Thyroid gland (tissue), 4 donors: ENCODE measurements around the gene TEKT2. TPM values are rescaled to one million over a fixed set of nuclear protein-coding genes. Genes with fewer than 3 reads are reported as not detected.

Experiments used
- DNase-seq, 2 donors: peaks; one replicate each; pipeline ENCODE4 v3.0.0-alpha.2; 2019
- H3K27ac ChIP-seq, 3 donors: fragments of 200-600 bp; sonication (generic); 1 replicate in 2 of 3; 2 replicates in 1 of 3; pipeline ENCODE4 v1.5.1; 2016 to 2019; ENCODE audit warnings: mild to moderate bottlenecking in 1 of 3, moderate library complexity in 1 of 3
- H3K27me3 ChIP-seq: fragments of 200-600 bp; sonication (generic); one replicate; pipeline ENCODE4 v1.5.1; 2019
- H3K36me3 ChIP-seq, 2 donors: fragments of 200-600 bp; sonication (generic); one replicate each; pipeline ENCODE4 v1.5.1; 2016 to 2019
- H3K4me1 ChIP-seq, 2 donors: fragments of 200-600 bp; sonication (generic); one replicate each; pipeline ENCODE4 v1.5.1; 2017 to 2019
- H3K4me3 ChIP-seq, 3 donors: fragments of 200-600 bp; sonication (generic); replicated peaks in 1 of 3; 1 replicate in 2 of 3; 2 replicates in 1 of 3; pipeline ENCODE4 v1.5.1; 2016; ENCODE audit warnings: mild to moderate bottlenecking in 1 of 3
- H3K9me3 ChIP-seq: fragments of 200-600 bp; sonication (generic); one replicate; pipeline ENCODE4 v1.5.1; 2017
- POLR2A ChIP-seq, 2 donors: fragments of 450-650 bp; IDR thresholded peaks; one replicate each; pipeline ENCODE4 v1.6.1; 2017; ENCODE audit warnings: antibody characterized with exemption in 2 of 2, mild to moderate bottlenecking in 2 of 2, moderate library complexity in 1 of 2
- WGBS, 2 donors: methylation state at CpG; one replicate each; pipeline ENCODE4 v1.1.5; 2017; 5-methylcytosine and 5-hydroxymethylcytosine counted together
- intact Hi-C: fragments of 100-400 bp; cut with DNase I; formaldehyde crosslinking; loops from one replicate; pipeline ENCODE4 v1.15.1; 2023
- total RNA-seq, 4 donors: library from RNA; depleted of rRNA; stranded (reverse); fragments of >200 nt; gene quantifications; one replicate each; pipeline ENCODE4 v1.2.3, GENCODE V29; 2016
- TF ChIP-seq, protein P1 (sequence below), 6 experiments: fragments of 200-600 bp in 3 of 6; fragments of 450-650 bp in 3 of 6; sonication (generic) in 3 of 6; IDR thresholded peaks; one replicate each; pipeline ENCODE4 v1.5.1; 2016 to 2019; ENCODE audit warnings: antibody characterized with exemption in 6 of 6, mild to moderate bottlenecking in 2 of 6, inconsistent platforms in 1 of 6, moderate library complexity in 1 of 6

TEKT2 gene
- total RNA-seq, 4 donors from 2014 or later, result 0.89 to 4.0 (median 1.9) TPM

DNA sequence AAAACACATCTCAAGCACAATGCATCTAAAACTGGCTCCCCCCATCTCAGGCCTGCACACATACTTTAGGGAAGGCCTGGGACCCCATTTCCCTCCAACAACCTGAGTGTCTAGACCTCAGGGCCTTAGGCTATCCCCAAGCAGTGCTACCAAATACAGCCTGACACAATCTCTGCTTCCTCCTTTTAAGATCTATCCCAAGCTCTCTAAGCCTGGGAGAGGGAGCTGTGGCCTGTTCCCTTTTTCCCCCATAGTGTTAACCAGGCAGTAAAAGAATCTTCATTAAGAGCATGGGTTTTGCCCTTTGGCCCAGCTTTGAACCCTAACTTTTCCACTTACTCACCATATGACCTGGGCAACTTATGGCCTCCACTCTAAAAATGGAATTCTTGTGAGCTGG lies 51.9 kb downstream of the TEKT2 start:
- intact Hi-C loops, result loop anchor here (5.0 kb wide), 1 partner anchor 38 kb away; no protein-coding TSS in a partner anchor
- peaks cover 13 to 16% of the 10 kb centered on the region in 2 donors for H3K36me3 ChIP-seq
- no peaks in the 10 kb centered on the region for H3K9me3 ChIP-seq
- H3K27ac ChIP-seq, result peak overlapping the region; percentile 41 to 67 (median 56)
- H3K27me3 ChIP-seq, result no peaks in the 10 kb centered on the region
- no peak for TF ChIP-seq POLR2A (IDR thresholded peaks at IDR 0.05)
- TF ChIP-seq, protein P1, sequence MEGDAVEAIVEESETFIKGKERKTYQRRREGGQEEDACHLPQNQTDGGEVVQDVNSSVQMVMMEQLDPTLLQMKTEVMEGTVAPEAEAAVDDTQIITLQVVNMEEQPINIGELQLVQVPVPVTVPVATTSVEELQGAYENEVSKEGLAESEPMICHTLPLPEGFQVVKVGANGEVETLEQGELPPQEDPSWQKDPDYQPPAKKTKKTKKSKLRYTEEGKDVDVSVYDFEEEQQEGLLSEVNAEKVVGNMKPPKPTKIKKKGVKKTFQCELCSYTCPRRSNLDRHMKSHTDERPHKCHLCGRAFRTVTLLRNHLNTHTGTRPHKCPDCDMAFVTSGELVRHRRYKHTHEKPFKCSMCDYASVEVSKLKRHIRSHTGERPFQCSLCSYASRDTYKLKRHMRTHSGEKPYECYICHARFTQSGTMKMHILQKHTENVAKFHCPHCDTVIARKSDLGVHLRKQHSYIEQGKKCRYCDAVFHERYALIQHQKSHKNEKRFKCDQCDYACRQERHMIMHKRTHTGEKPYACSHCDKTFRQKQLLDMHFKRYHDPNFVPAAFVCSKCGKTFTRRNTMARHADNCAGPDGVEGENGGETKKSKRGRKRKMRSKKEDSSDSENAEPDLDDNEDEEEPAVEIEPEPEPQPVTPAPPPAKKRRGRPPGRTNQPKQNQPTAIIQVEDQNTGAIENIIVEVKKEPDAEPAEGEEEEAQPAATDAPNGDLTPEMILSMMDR (IDR thresholded peaks at IDR 0.05), result no peak
- DNase-seq, result no peak
- no peak overlapping the region for H3K4me3 ChIP-seq
- H3K4me1 ChIP-seq, result peaks cover 17 to 40% of the 10 kb centered on the region in 2 donors

DNA sequence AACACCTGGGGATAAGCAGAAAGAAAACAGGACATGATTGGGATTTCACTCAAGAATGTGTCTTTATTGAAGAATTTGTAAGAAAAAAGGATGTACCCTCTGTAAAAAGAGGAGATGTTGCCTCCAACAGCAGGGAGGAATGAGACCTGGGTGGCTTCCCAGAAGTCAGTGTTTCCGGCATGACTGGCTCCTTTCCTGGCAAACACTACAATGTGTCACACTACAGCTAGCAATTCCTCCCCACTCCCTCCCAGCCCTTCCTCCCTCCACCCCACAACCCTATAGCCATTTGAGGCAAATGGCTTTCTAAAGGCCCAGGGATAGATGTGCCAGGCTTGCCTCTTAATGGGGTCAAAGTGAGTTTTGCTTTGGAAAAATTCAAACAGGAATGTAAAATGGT lies 52.6 kb downstream of the TEKT2 start:
- Histone ChIP-seq H3K27ac (peak overlapping the region; percentile 41 to 67 (median 56)), H3K4me1 (peaks cover 24 to 47% of the 10 kb centered on the region in 2 donors), H3K9me3 (no peaks in the 10 kb centered on the region), H3K4me3 (no peak overlapping the region), H3K36me3 (peaks cover 13 to 16% of the 10 kb centered on the region in 2 donors), H3K27me3 (no peaks in the 10 kb centered on the region)
- peak; percentile 58 to 67 for DNase-seq
- intact Hi-C loops, result loop anchor here (5.0 kb wide), 1 partner anchor 39 kb away; no protein-coding TSS in a partner anchor
- TF ChIP-seq, protein P1 (IDR thresholded peaks at IDR 0.05), result no peak
- TF ChIP-seq POLR2A (IDR thresholded peaks at IDR 0.05), result no peak
- 18 to 31% methylated on average over 1 of the region's 1 CpG for WGBS, 2 donors

DNA sequence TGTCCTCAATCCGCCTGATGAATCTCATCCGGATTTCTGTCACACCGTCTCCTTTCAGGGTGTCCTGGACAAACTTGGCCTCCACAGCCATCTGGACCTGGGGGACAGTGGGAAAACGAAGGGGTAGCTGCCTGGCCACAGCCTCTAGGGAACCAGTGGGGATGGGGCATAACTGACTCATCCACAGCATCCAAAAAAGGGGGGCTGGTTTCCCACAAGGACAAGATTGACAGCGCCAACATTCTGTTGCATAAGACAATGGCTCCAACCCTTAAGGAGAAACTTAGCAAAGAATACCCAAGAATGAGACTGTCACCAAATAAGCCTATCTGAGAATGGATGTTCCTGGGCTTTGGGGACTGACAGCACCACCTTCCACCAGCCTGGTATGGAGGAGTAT lies 53.3 kb downstream of the TEKT2 start:
- peaks cover 24 to 51% of the 10 kb centered on the region in 2 donors for H3K4me1 ChIP-seq
- intact Hi-C loops, result loop anchor here (5.0 kb wide), 1 partner anchor 40 kb away; no protein-coding TSS in a partner anchor
- 77 to 78% methylated on average over 5 of the region's 5 CpGs for WGBS, 2 donors
- H3K9me3 ChIP-seq, result no peaks in the 10 kb centered on the region
- DNase-seq, result no peak
- TF ChIP-seq, protein P1 (IDR thresholded peaks at IDR 0.05), result no peak
- TF ChIP-seq POLR2A (IDR thresholded peaks at IDR 0.05), result no peak
- no peak overlapping the region for H3K4me3 ChIP-seq
- H3K36me3 ChIP-seq, result peaks cover 13 to 16% of the 10 kb centered on the region in 2 donors
- H3K27me3 ChIP-seq, result no peaks in the 10 kb centered on the region
- H3K27ac ChIP-seq, result peak overlapping the region; percentile 41 to 67 (median 56)

DNA sequence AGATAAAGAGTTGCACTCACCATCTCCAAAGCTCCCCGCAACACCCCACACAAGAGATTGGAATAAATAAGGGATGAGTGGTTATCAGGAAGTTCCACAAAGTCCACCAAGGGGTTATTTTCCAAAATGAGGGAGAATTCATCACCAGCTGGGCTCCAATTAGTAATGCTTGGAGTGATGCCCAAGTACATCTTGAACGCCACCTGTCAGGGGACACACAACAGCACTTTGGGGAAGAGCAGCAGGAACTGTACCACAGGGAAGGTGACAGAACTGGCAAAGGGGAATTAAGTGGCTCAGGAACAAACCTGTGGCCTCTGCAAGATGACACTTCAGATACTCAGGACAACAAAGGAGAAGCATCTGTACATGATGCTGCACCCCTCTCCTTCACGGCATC lies 53.9 kb downstream of the TEKT2 start:
- Histone ChIP-seq H3K27me3 (no peaks in the 10 kb centered on the region), H3K4me1 (peaks cover 29 to 57% of the 10 kb centered on the region in 2 donors), H3K36me3 (peaks cover 13 to 16% of the 10 kb centered on the region in 2 donors), H3K27ac (peak overlapping the region in 2 of 3 donors; percentile 8 to 67), H3K4me3 (no peak overlapping the region), H3K9me3 (no peaks in the 10 kb centered on the region)
- DNase-seq, result no peak
- 92% methylated on average over 3 of the region's 3 CpGs for WGBS, 2 donors
- TF ChIP-seq POLR2A (IDR thresholded peaks at IDR 0.05), result no peak
- TF ChIP-seq, protein P1 (IDR thresholded peaks at IDR 0.05), result no peak
- intact Hi-C loops, result loop anchor here (5.0 kb wide), 1 partner anchor 40 kb away; no protein-coding TSS in a partner anchor

Other genes with a start within 250 kb of the TEKT2 start
- 10 to 100 TPM; 21.8 to 27.7 (median 25.4) TPM for gene AGO1, start 200.9 kb upstream of the TEKT2 start, total RNA-seq
- gene AGO3, start 153.0 kb upstream of the TEKT2 start, total RNA-seq, result 10 to 100 TPM; 21.2 to 48.5 (median 31.6) TPM
- gene ADPRS, start 4.8 kb downstream of the TEKT2 start, total RNA-seq, result 10 to 100 TPM; 31.8 to 50.1 (median 41.7) TPM
- 10 to 100 TPM in 2 of 4 donors, 1 to 10 TPM in 2; 5.7 to 13.7 (median 10.1) TPM for gene COL8A2, start 41.1 kb downstream of the TEKT2 start, total RNA-seq
- 100 to 1,000 TPM; 101 to 156 (median 148) TPM for gene TRAPPC3, start 65.4 kb downstream of the TEKT2 start, total RNA-seq
- gene MAP7D1, start 72.1 kb downstream of the TEKT2 start, total RNA-seq, result 10 to 100 TPM; 63.6 to 75.0 (median 68.7) TPM
- 100 to 1,000 TPM in 3 of 4 donors, 10 to 100 TPM in 1; 88.9 to 129 (median 115) TPM for gene THRAP3, start 140.3 kb downstream of the TEKT2 start, total RNA-seq
- gene SH3D21, start 222.3 kb downstream of the TEKT2 start, total RNA-seq, result 10 to 100 TPM; 10.7 to 25.1 (median 16.9) TPM
- gene EVA1B, start 239.6 kb downstream of the TEKT2 start, total RNA-seq, result 10 to 100 TPM; 30.7 to 71.5 (median 52.5) TPM